Measurements from ENCODE around the gene ERF.

The ERF gene

DNA sequence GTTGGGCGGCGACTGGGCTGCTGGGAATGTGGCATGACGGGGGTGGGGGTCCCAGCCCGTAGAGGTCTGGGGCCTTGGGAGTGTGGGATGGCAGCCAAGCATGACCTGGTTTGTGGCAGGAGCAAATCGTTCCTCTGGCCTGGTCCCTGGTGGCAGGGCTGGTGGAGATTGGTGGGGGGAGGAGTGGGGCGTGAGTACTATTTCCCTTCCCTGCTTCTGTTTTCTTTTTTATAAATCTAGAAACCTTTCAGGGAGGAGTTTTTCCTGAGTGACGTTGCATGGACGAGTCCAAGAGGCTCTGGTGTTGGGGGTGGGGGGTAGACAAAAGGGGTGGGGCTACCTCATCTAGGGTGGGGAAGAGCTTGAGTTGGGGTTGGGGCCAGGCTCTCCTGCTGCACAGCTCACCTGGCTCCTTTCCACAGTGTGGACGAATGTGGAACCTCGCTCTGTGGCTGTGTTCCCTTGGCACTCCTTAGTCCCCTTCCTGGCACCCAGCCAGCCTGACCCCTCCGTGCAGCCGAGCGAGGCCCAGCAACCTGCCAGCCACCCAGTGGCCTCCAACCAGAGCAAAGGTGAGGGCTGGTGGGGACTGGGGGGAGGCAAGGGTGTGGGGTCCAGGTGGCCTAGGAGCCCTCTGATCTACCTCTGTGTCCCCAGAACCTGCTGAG lies 31.6 kb upstream of the ERF start:
- no peak for DNase-seq

DNA sequence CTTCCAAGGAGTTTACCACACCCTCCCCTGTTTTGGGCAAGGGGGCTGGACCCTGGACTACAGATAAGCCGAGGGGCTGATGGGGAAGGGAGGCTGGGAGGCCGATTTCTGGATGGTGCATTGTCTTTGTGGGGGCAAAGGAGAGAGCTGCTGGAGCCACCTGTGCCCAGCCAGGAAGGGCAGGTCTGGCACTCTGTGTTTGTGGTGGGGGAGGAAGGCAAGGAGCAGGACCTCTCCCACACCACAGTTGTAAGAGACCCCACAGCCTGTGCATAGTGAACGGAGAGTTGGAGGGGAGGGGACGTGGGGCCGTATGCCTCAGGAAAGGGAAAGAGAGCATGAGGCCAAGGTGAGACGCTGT lies 31.0 kb upstream of the ERF start:
- DNase-seq, result no peak

DNA sequence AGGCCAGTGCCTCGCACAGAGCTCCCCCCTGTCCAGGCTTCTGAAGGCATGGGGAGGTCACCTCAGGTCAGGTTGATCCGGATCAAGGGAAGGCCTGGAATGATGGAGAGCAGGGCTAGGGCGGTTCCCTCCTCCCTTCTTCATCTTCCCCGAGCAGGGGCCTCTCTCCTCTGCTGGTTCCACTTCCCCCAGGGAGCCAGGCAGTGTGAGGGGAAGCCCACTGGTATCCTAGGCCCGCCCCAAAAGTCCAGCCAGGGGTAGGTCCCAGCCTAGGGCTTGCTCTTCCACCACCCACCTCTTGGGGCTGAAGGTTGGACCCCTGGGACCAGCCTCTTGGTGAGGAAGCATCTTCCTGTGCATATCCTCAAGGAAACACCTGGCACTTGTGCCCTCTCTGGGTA lies 30.6 kb upstream of the ERF start:
- DNase-seq, result no peak

DNA sequence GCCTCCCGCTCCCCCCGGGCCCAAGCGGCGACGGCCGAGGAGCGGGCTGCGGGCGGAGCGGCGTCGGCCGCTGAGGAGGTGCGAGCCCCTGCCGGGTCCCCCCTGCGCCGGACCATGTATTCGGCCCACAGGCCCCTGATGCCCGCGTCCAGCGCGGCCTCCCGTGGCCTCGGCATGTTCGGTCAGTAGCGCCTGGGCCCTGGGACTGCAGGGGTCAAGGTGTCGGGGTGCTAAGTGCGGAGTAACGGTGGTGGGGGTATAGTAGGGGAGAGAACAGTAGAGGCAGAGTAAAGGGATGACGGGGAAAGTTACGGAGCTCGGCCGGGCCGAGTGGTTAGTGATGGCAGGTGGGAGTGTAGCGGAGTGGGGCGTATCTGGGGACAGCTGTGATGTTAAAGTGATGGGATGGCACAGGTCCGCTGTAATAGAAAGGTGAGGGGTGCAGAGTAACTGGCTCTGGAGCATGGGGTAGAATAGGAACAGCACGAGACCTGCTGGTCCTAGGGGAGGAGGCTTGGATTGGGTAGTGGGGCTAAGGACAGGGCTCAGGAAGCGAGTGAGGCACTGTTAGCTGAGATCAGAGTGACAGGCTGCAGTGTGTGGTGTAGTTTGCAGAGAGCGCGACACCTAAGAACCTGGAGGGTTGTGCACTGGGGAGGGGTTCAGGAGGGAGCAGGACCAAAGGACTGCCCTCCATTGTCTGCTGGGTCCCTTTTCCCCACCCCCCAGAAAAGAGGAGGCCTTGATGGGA lies 29.8 kb upstream of the ERF start:
- DNase-seq, result no peak

DNA sequence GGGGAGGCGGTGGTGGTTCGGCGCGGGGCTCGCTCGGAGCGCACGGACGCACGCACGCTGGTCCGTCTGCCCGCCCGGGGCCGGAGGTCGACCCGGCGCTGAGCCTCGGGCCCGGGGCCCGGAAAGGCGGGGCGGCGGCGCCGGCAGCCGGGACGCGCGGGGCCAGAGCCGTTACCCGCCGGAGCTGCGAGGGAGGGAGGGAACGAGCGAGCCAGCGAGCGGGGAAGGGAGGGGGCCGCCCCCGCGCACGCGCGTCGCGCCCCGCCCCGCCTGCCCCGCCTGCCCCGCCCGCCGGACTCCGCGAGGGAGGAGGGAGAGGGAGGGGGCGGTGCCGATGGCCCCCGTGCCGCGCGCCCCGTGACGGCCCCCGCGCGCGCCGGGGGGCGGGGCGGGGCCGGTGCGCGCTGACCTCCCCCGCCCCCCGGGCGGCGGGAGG lies 29.2 kb upstream of the ERF start:
- peak; percentile 74 for DNase-seq

DNA sequence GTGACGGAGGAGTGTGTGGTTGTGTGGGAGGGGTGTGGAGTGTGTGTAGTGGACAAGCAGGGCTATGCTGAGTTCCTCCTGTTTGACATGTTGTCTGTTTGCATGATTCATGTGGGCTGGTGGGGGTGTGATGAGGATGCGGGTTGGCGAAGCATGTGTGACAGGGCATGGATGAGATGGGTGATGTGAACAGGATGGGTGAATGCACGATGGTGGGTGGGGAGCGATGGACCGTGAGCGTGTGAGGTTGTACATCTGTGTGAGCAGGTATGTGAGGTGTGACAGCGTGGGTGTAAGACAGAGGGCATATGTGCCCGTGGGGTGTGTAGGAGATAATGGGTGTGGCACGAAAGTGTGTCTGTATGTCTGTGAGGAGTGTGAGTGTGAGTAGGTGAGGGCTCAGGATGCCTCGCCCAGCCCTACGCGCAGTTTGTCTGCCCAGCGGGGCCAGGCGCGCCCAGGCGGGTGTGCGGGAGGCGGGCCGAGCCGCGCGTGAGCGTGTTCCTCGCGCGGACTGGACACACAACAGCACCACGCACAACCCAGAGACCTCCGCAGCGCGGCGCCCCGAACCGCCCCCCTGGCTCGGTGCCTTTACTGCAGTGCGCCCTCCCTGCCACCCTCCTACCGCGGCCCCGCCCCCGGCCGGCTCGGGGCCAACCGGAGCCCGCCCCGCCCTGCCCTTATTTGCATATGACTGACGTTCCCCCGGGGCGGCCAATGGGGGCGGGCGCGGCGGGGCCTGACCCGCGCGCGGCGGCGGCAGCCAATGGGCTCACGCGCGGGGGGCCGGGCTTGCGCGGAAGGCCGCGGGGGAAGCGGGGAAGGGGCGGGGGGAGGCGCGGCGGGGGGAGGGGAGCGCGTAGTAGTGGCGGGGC lies 28.5 kb upstream of the ERF start:
- DNase-seq, result peak; percentile 93

DNA sequence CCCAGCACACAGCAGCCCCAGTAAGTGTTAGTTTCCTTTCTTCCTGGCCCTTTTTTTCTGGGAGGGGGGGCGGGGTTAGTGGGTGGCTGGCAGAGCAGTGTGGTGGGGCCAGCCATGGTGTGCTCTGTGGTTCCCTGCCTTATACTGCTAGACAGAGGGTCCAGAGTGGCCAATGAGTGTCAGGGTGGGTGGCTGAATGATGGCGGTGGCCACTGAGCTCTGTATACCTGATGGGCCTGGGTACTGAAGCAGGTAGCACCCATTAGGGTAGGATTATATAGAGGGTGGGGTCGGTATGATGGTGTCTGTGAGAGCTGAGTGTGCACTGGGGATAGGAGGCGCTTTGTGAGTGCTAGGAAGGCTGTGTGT lies 27.9 kb upstream of the ERF start:
- no peak for DNase-seq

DNA sequence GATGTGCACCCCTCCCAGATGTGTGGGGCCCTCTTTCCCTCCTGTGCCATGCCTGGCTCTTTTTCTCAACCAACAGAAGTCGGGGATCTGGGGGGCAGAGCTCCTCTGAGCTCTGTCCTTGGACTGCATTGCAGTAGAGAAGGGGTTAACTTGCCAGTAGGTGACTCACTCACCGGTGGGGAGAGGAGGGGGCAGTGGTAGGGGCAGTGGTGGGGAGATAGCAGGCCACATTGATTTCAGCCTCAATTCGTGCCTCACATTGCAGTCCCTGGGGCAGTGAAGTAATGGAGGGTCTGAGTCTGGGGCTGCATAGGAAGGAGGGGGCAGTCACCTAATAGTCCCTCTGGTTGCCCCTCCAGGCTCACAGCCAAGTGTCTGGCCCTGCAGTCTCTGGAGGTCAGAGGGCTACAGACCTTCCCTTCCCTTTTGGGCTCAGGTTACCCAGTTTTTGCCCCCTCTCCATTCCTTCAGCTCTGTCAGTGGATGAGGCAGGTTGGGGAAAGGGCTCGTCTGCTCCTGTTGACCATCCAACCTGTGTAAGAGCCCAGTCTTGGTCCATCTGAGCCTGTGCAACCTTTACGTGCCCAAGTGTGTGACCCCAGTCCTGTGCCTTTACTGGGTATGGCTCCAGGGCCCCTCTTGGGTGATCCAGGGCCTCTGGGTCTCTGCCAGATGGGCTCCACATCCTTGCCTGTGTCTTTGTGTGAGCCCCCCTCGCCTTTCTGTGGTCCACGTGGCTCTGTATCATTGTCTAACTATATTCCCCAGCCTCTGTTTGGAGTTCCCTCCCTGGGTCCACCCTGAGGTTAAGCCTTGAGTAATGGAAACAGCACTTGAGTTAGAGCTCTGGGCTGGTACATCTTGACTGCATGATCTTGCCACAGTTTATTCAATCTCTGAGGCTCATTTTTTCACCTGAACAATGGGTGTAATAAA lies 27.2 kb upstream of the ERF start:
- peak; percentile 60 for DNase-seq

DNA sequence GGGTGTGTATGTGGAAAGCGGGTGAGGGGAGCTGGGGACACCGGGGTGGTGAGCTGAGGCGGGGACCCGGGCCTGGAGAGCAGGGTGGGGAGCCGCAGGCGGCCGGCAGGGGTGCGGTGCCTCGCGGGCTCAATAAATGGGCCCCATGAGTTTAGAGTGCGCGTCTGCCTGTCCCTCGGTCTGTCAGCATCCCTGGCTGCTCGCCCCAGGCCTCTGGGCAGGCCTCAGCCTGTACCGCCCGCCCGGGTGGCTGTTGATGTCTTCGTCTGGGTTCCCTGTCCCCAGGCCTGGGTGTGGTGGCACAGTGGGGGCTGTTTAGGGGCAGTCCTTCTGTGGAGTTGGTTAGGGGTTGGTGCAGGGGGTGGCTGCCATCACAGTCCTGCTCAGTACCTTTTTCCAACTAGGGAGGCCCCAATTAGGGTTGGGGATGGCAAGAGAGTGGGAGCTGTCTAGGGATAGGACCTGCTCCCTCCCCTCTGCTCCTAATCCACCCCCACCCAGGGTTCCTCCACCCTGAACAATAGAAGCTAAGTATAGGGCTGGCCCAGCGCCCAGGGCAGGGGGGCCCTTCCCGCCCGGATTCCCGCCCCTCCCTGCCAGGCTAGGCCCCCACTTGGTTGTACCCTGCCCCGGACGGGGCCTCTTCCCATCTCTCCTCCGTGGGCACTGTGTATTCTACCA lies 26.4 kb upstream of the ERF start:
- DNase-seq, result peak; percentile 71

DNA sequence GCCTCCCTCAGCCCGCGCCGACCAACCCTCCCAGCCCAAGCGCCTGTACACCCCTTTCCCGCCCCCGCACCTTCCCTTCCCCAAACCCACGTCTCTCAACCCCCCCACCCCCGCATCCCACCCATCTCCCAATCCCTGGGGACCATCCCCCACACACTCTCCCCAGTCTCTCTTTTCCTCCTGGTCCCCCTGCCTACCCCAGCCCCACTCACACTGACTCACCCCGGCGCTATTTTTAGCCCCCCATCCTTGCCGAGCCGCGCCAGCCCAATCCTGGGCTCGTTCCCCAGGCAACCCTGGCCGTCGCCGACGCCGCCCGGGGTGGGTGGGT lies 25.9 kb upstream of the ERF start:
- DNase-seq, result no peak

DNA sequence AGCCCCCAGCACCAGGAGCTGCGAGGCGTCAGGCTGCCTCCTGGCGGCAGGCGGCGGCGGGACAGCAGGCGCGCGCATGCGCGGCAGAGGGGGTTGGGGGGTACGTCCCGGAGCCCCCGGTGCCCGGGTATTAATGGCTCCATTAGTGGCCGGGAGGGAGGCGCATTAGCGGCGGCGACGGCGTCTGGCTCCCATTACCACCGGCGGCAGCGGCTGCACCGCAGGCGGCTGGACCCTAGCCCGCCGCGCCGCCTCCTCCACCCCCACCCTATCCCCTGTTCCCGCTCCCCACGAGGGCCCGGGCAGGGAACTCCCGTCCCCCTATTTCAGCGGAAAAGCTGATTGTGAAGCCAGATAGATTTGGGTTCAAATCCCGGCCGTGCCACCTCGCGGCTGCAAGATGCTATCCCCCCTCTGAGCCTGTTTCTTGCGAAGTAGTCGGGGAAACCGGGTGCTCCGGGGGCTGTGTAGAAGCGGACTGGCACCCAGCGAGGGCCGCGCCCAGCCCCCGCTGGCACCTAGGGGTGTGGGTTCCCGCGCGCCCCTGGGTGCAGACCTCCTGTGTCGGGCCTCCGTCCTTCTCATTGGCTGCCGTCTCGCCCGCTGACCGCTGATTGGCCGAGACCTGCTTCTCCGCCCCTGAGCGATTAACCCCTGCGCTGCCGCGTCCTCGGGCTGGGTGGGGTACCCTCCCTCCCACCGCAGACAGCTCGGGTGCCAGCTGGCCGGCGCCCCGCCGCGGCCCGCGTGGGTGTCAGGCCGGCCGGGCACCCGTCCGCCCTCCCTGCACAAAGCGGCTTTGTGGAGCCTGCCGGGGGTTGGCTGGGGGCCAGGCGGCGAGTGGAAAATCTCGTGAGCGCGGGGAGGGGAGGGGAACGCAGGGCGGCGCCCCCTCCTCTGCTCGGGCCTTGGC lies 25.2 kb upstream of the ERF start:
- peak; percentile 92 for DNase-seq

DNA sequence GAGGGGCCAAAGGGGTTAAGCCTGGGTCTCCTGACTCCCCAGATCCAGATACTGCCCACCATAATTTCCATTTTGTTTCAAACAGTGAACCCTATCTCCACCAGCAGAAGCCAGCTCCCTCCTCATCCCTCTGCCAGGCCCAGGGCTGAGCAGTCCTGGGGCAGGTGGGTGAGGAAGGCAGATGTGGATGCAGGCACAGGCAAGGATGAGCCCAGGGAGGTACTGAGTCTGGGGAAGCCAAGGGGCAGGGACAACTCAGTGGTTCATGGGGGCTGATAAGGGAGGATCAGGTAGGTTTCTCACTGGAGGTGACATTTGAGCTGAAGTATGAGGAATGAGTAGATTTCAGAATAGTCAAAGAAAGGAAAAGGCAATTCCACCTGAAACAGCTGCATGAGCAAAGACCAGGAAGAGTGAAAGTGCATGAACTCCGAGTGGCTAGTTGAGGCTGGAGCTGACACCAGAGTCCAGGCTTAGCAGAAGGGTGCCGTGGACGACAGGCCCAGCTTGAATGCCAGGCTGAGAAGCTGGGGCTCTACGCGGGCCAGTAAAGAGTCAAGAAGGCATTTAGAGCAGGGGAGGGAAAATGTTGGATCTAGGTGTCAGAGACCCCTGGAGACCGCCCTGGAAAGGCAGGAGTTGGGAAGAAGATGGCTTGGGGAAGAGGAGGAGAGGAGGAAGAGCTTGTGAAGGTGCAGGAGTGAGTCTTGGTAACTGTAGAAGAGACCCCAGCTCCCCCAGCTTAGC lies 24.4 kb upstream of the ERF start:
- no peak for DNase-seq

DNA sequence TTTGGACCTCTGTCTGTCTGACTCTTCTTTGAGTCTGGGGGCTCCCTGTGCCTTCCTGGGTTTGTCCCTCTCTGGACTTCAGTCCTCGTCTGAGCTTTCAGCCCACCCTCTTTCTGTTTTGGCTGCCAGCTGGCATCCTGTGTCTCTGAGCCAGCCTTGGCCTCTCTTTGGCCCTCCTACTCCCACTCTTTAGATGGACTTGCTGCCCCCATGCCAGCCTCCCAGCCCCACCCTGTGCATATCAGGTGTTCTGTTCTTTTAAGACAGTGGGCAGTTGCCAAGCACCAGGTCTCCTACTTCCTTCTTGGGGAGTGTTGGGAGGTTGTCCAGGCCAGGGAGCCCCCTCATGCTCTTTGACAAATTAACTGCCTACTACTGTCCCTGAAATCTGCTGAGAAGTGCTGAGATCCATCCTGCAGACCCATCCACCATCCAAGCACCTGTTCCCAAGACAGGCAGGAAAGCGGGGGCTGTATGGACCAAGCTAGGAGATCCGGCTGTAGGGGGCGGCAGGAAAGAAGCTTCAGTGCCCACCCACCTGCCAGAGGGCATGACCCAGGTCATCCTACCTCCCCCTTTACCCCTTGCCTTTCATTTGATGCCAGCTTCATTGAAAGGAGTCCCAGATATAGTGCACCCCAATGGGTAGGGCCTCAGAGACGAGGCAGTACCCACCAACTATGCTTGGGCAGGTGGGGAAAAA lies 23.7 kb upstream of the ERF start:
- DNase-seq, result no peak

DNA sequence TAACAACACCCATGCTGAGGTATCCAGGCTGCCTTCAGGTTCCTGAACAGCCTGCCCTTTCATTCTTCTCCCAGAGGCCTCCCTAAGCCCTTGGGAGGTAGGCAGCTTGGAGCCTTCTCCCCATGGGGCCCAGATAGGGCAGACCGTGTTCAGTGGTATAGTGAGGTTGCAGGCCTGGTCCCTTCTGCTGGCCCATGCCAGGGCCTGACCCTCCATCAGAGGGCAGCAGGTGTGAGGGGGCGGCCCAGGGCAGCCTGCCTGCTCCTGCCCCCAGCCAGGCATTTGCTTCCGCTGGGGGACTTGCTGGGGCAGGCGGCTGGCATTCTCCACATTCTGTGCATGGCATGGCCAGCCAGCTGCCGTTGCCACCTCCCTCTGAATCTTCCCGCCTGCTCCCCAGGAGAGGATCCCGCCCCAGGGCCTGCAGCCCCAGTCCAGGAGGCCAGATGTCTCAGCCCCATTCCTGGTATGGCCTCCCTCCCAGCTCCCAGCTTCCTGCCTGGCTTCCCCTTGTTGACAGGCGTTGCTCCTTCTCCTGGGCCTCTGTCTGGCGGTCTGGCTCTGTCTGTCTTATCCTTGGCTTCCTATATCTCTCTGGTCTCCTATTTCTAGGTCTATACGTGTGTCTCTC lies 23.0 kb upstream of the ERF start:
- DNase-seq, result no peak

DNA sequence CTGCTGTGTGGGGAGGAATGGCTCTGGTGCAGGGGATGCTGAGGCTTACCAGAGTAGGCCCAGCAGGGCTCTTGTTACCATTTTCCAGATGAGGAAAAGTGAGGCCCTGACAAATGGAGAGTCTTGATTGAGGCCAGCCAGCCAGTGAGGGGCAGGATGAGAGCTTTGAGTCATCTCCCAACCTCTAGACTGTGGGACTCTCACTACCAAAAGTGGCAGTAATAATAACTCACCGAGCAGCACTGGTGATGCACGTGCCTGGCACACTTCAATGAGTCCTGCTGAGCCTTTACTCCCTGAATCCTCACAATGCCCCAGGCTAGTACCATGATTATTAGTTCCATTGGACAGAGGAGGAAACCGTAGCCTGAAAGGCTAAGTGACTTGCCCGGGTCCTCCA lies 21.9 kb upstream of the ERF start:
- DNase-seq, result no peak

DNA sequence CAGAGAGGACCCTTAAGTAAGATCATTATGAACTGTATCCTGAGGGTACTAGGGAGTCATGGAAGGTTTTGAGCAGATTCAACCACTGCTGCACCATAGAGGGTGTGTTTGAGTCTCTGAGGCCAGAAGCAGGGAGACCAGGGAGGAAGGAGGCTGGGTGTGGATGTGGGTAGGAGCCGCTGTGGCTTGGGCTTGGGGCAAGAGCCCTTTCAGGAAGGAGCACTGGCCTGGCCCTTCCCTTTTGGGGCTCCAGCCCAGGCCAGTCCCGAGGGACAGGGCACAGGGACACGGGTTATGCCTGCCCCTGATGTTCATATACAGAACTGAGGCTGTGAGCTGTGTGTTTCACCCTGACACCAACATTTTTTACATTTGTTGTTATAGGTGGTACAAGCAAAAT lies 21.4 kb upstream of the ERF start:
- DNase-seq, result no peak

DNA sequence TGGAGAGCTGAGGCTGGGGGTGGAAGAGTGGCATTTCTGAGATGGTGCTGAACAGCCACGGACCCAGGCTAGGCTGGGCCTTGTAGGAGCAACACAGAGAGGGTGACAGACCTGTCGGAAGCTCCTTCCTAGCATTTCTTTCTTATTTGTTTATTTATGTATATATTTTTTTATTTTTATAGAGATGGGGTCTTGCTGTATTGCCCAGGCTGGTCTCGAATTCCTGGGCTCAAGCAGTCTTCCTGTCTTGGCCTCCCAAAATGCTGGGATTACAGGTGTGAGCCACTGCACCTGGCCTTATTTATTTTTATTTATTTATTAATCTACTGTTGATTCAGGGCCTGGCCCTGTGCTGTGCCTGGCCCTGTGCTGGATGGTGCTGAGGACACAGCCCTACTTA lies 20.6 kb upstream of the ERF start:
- DNase-seq, result no peak

DNA sequence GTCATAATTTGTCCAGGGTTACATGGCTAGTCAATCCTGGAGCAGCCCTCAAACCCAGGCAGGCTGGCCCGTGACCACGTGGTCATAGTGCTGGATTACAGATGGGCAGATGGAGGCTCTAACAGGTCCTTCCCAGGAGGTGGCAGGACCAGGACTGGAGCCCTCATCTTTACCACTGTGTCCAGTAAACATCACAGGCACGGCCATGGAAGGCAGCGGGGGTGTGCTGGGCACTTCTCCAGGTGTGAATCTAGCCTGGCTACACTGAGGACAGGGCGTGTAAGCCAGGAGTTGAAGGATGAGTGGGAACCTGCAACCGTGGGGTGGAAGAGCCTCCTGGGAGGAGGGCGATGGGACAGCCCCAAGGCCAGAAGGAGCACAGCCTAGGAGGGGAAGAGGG lies 20.2 kb upstream of the ERF start:
- no peak for DNase-seq

DNA sequence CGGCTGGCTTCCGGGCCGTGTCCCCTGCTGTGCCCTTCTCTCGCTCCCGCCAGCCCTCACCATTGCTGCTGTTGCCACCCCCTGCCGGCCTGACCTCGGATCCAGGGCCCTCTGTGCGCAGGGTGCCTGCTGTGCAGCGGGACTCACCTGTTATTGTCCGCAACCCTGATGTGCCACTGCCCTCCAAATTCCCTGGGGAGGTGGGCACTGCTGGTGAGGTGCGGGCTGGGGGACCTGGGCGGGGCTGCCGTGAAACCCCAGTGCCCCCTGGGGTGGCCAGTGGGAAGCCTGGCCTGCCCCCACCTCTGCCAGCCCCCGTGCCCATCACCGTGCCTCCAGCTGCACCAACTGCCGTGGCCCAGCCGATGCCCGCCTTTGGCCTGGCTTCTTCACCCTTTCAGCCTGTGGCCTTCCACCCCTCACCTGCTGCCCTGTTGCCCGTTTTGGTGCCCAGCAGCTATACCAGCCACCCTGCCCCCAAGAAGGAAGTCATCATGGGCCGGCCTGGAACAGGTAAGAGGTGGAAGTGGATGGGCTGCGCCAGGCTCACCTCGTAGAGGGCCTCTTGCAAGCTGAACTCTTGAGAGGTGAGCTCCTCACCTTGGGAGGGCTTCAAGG lies 19.2 kb upstream of the ERF start:
- DNase-seq, result no peak

Measured in NCI-H345 (cell line).